Heart right ventricle (tissue), 16 donors: ENCODE measurements around the gene TEX51. TPM values are rescaled to one million over a fixed set of nuclear protein-coding genes. Genes with fewer than 3 reads are reported as not detected.

ENCODE experiments used
- ATAC-seq, 8 donors: fragments of 200-7000 bp; cut with Tn5 transposase; one replicate each; pipeline ENCODE4 v1.9.1; 2020; ENCODE audit warnings: mild to moderate bottlenecking in 8 of 8, moderate library complexity in 8 of 8, moderate number of reproducible peaks in 1 of 8
- DNase-seq, 2 donors: peaks; one replicate each; pipeline ENCODE4 v3.0.0-alpha.2; 2020
- H3K27ac ChIP-seq, 10 donors: fragments of 200-600 bp; sonication (generic) in 2 of 10; one replicate each; pipeline versions ENCODE4 v1.5.0 to v1.8.0; 2020 to 2022; ENCODE audit warnings: mild to moderate bottlenecking in 3 of 10
- H3K27me3 ChIP-seq, 7 donors: fragments of 200-600 bp; one replicate each; pipeline ENCODE4 v1.8.0; 2021 to 2022; ENCODE audit warnings: mild to moderate bottlenecking in 2 of 7
- H3K36me3 ChIP-seq, 9 donors: fragments of 200-600 bp; sonication (generic) in 1 of 9; one replicate each; pipeline versions ENCODE4 v1.5.0 to v1.8.0; 2020 to 2022; ENCODE audit warnings: mild to moderate bottlenecking in 2 of 9
- H3K4me1 ChIP-seq, 9 donors: fragments of 200-600 bp; sonication (generic) in 1 of 9; one replicate each; pipeline versions ENCODE4 v1.5.0 to v1.8.0; 2020 to 2022; ENCODE audit warnings: mild to moderate bottlenecking in 4 of 9
- H3K4me3 ChIP-seq, 10 donors: fragments of 200-600 bp; sonication (generic) in 2 of 10; one replicate each; pipeline versions ENCODE4 v1.5.0 to v1.8.0; 2020 to 2022; ENCODE audit warnings: mild to moderate bottlenecking in 7 of 10, moderate library complexity in 2 of 10
- H3K9me3 ChIP-seq, 11 donors: fragments of 200-600 bp in 10 of 11; sonication (generic) in 2 of 11; one replicate each; pipeline versions ENCODE4 v1.5.0 to v1.8.0; 2013 to 2022; ENCODE audit warnings: mild to moderate bottlenecking in 2 of 11, control low read depth in 1 of 11, moderate library complexity in 1 of 11
- CTCF ChIP-seq, 9 donors: fragments of 200-600 bp; sonication (generic) in 2 of 9; IDR thresholded peaks; one replicate each; pipeline versions ENCODE4 v1.5.0 to v1.8.0; 2021 to 2022; ENCODE audit warnings: antibody characterized with exemption in 9 of 9, mild to moderate bottlenecking in 5 of 9, moderate library complexity in 1 of 9
- WGBS, 2 donors: extraction: QIAGEN DNeasy Blood & Tissue Kit; methylation state at CpG; one replicate each; pipeline ENCODE4 v1.1.7; 2013; ENCODE audit warnings: inconsistent platforms in 1 of 2; 5-methylcytosine and 5-hydroxymethylcytosine counted together
- intact Hi-C, 10 donors: fragments of 100-400 bp; cut with DNase I; formaldehyde crosslinking; loops; one replicate each; pipeline versions ENCODE4 v1.11.1 to v1.14.2; 2022
- polyA plus RNA-seq, 2 donors: library from polyadenylated mRNA; stranded (reverse); fragments of 200-250 nt; gene quantifications; one replicate each; pipeline ENCODE4 v1.2.3, GENCODE V29; 2013
- total RNA-seq, 10 donors: library from RNA; stranded (reverse); fragmentation: NEBNext Ultra II Directional in 3 of 10; extraction: Animal tissue kit (Norgen Biotek cat#: 25700) in 3 of 10; gene quantifications; one replicate each; pipeline versions ENCODE4 v1.2.1 to v1.2.4, GENCODE V29; 2021 to 2023
- donor health status: Arrhythmogenic right ventricular cardiomyopathy.
- donor health status: ischemic (EF 13 %, LVEDD 7.1; RV severe dilation, severe dysfunction).
- donor health status: healthy with polysubstance abuse.
- donor health status: DM: no; HTN: yes; CAD: no.
- donor health status: DM: no; HTN: no; CAD: no.
- donor health status: ischemic (EF 25% LVEDD 6.9; RV normal size, moderate dysfunction).
- donor health status: ischemic (EF 25% LVEDD 5.7; RV mildly dilated, moderate dysfunction).
- donor health status: healthy.
- donor health status: DM: yes; HTN: yes; CAD: no.
- donor health status: Ischemic cardiomyopathy.
- donor health status: ischemic (EF 35%, LVEDD 5.7; RV mildly dilated, moderate dysfunction).
- donor health status: nonischemic (EF 11% LVEDD 7.7; RV severe dilation, severe dysfunction).
- donor health status: DM: yes; HTN: yes; CAD: no.
- donor health status: PGD.
- donor health status: ischemic (EF 29% LVEDD 5.4; RV normal size, mild dysfunction).
- donor health status: nonischemic (EF 23%, LVEDD 6.1; RV moderate dilation, normal function).

The TEX51 gene
- total and polyA plus RNA-seq, 12 donors, result not detected

GRCh38 chr2:126876631-126877030, 22.1 kb upstream of the TEX51 start:
- no peaks in the 10 kb centered on the region for H3K4me1 ChIP-seq
- H3K9me3 ChIP-seq, result peaks cover 0 to 28% (median 11%) of the 10 kb centered on the region in 11 donors
- intact Hi-C loops, result no loop called here
- H3K27me3 ChIP-seq, result peaks cover 0 to 2% (median 0%) of the 10 kb centered on the region in 7 donors
- H3K27ac ChIP-seq, result no peak overlapping the region
- TF ChIP-seq CTCF (IDR thresholded peaks at IDR 0.05), result no peak
- WGBS, 2 donors, result 71 to 74% methylated on average over 4 of the region's 4 CpGs
- DNase-seq (no peak), ATAC-seq (no peak)
- H3K36me3 ChIP-seq, result no peaks in the 10 kb centered on the region
- H3K4me3 ChIP-seq, result no peak overlapping the region

GRCh38 chr2:126877041-126877440, 21.6 kb upstream of the TEX51 start:
- ATAC-seq (no peak), DNase-seq (no peak)
- Histone ChIP-seq H3K27me3 (peaks cover 0 to 6% (median 0%) of the 10 kb centered on the region in 7 donors), H3K9me3 (peaks cover 0 to 28% (median 11%) of the 10 kb centered on the region in 11 donors), H3K27ac (no peak overlapping the region), H3K4me3 (no peak overlapping the region), H3K4me1 (no peaks in the 10 kb centered on the region), H3K36me3 (no peaks in the 10 kb centered on the region)
- 87 to 90% methylated on average over 5 of the region's 5 CpGs for WGBS, 2 donors
- intact Hi-C loops, result no loop called here
- TF ChIP-seq CTCF (IDR thresholded peaks at IDR 0.05), result no peak

- intact Hi-C loops, result no loop called here
- H3K4me3 ChIP-seq, result no peak overlapping the region
- no peak for DNase-seq
- peaks cover 0 to 9% (median 0%) of the 10 kb centered on the region in 7 donors for H3K27me3 ChIP-seq
- 87 to 89% methylated on average over 25 of the region's 25 CpGs for WGBS, 2 donors
- peaks cover 0 to 28% (median 11%) of the 10 kb centered on the region in 11 donors for H3K9me3 ChIP-seq
- no peak overlapping the region for H3K27ac ChIP-seq
- H3K36me3 ChIP-seq, result no peaks in the 10 kb centered on the region
- no peak for TF ChIP-seq CTCF (IDR thresholded peaks at IDR 0.05)
- no peaks in the 10 kb centered on the region for H3K4me1 ChIP-seq
- no peak for ATAC-seq
Observed at GRCh38 chr2:126877861-126878565, 20.7 kb upstream of the TEX51 start.

GRCh38 chr2:126878601-126879000, 20.1 kb upstream of the TEX51 start:
- ATAC-seq (no peak), DNase-seq (no peak)
- H3K27me3 ChIP-seq, result peaks cover 0 to 9% (median 0%) of the 10 kb centered on the region in 7 donors
- H3K4me1 ChIP-seq, result no peaks in the 10 kb centered on the region
- no peak overlapping the region for H3K27ac ChIP-seq
- intact Hi-C loops, result no loop called here
- peaks cover 0 to 28% (median 11%) of the 10 kb centered on the region in 11 donors for H3K9me3 ChIP-seq
- no peak for TF ChIP-seq CTCF (IDR thresholded peaks at IDR 0.05)
- H3K4me3 ChIP-seq, result no peak overlapping the region
- WGBS, 2 donors, result 69 to 70% methylated on average over 7 of the region's 7 CpGs
- no peaks in the 10 kb centered on the region for H3K36me3 ChIP-seq
